ENCODE data around the gene TMEM82.

The TMEM82 gene

GRCh38 chr1:15718199-15718601 is 24.1 kb upstream of the TMEM82 start:
- no peak for DNase-seq
- intact Hi-C loops (cut with DNase I) = no loop called here

GRCh38 chr1:15719381-15720120 is 22.7 kb upstream of the TMEM82 start:
- no peak for DNase-seq
- intact Hi-C loops (cut with DNase I) = no loop called here

GRCh38 chr1:15720861-15721260 is 21.4 kb upstream of the TMEM82 start:
- no peak for DNase-seq
- intact Hi-C loops (cut with DNase I) = no loop called here

DNA sequence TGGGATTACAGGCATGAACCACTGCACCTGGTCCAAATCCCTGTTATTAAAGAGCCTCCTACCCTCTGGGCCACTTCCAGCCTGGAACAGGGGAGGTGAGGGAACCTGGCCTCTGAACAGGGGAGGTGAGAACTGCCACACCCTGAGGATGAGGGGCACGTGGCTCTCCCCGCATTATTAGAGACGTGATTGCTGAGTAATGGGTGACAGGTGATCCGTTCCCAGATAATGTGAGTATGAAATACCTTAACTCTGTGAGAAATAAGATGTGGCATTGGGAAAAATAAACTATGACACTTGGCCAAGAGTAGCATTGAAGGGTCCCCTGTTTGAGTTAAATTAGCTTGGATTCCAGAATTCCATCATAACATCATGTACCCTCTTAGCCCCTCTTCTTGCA is 19.9 kb upstream of the TMEM82 start:
- intact Hi-C loops (cut with DNase I) = no loop called here

GRCh38 chr1:15722836-15723532 is 19.3 kb upstream of the TMEM82 start:
- intact Hi-C loops (cut with DNase I) = no loop called here

More for the DNA sequence above, 19.9 kb upstream of the TMEM82 start:
- no peak for DNase-seq

GRCh38 chr1:15723631-15724246 is 18.6 kb upstream of the TMEM82 start:
- intact Hi-C loops (cut with DNase I) = no loop called here
- DNase-seq = no peak

More at GRCh38 chr1:15722836-15723532, 19.3 kb upstream of the TMEM82 start:
- peak in 5 of 42 donors; percentile 7 to 43 (median 28) for DNase-seq

DNA sequence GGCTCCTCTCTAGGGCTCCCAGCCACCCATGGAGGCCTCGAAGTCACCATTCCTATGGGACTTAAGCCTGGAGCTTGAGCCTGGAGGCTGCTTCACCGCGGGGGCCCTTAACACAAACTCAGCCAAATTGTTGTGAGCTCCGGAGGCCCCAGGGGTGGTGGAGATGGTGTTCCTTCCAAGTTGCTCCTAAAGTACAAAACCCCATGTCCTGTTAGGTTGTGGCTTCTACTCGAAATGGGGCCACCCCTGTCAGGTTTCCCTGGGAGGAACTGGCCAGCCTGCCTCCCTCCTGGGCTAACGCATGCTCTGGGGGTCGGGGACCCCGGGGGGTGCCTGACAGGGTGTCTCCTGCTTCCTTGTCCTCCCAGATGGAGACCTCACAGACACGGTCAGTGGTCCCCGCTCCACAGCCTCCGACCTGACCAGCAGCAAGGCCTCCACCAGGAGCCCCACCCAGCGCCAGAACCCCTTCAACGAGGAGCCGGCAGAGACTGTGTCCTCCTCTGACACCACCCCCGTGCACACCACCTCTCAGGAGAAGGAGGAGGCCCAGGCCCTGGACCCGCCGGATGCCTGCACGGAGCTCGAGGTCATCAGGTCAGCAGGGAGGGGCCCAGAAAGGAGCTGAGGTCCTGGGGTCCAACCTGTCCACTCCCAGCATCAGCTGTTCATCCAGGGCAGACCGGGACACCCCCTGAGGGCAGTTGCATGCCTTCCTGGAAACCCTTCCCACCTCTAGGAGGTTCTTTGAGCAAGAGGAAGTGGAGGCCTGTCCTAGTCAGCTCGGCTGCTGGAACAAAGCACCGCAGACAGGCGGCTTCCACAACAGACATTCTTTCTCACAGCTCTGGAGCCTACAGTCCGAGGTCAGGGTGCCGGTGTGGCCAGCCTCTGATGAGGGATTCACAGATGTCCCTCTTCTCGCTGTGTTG is 17.1 kb upstream of the TMEM82 start:
- intact Hi-C loops (cut with DNase I) = no loop called here
- no peak for DNase-seq

DNA sequence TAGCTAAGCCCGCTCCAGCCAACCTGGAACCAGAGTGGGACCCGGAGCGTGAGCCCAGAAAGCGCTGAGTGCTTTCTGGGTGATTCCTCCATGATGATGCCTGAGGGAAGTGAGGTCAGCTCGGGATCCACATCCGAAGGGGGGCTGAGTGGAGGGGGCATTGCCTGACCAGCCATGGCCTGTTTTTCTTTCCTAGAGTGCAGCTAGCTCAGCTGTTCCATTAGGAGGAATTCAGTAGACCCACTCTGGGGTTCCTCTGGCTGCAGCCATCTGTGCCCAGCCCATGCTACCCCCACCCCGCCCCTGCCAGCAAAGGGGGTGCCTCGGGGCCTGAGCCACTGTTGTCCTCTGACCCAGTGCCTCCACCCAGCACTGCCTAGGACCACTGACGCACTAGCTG is 15.8 kb upstream of the TMEM82 start:
- DNase-seq = no peak
- intact Hi-C loops (cut with DNase I) = no loop called here

DNA sequence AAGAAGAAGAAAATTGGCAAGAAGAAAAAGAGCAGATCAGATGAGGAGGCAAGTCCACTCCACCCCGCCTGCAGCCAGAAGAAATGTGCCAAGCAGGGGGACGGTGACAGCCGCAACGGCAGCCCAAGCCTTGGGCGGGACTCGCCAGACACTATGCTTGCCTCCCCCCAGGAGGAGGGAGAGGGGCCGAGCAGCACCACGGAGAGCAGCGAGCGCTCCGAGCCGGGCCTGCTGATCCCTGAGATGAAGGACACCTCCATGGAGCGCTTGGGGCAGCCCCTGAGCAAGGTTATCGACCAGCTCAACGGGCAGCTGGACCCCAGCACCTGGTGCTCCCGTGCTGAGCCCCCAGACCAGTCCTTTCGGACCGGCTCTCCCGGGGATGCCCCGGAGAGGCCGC is 15.3 kb upstream of the TMEM82 start:
- intact Hi-C loops (cut with DNase I) = no loop called here
- no peak for DNase-seq

DNA sequence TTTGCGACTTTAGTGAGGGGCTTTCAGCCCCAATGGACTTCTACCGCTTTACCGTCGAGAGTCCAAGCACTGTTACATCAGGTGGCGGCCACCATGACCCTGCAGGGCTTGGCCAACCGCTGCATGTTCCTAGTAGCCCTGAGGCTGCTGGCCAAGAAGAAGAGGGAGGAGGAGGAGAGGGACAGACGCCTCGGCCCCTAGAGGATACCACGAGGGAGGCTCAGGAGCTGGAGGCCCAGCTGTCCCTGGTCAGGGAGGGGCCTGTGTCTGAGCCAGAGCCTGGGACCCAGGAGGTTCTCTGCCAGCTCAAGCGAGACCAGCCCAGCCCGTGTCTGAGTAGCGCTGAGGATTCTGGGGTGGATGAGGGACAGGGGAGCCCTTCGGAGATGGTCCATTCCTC is 14.9 kb upstream of the TMEM82 start:
- no peak for DNase-seq
- intact Hi-C loops (cut with DNase I) = no loop called here

DNA sequence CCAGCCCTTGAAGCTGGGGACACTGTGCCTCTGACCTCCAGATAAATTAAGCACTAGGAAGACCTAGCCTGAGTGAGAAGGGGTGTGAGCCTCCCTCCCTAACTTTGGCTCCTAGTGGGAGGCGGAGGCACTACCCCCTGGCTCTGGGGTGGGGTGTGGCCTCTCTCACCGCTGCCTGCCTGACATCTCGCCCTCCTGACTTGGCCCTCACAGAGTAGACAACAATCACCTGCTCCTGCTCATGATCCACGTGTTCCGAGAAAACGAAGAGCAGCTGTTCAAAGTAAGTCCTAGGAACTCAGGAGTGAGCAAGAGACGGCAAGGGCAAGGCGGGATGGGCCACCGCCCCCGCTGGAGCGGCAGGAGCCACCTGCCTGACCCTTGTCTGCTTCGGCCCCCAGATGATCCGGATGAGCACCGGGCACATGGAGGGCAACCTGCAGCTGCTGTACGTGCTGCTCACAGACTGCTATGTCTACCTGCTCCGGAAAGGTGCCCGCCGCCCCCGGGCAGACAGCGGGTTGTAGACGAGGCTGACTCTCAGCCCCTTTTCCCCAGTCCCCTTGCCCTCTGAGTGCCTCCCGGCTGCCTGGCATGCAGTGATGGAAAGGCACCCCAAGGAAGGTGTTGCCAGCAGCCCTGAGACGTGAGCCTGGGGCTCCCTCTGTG is 14.3 kb upstream of the TMEM82 start:
- intact Hi-C loops (cut with DNase I) = no loop called here
- DNase-seq = no peak

DNA sequence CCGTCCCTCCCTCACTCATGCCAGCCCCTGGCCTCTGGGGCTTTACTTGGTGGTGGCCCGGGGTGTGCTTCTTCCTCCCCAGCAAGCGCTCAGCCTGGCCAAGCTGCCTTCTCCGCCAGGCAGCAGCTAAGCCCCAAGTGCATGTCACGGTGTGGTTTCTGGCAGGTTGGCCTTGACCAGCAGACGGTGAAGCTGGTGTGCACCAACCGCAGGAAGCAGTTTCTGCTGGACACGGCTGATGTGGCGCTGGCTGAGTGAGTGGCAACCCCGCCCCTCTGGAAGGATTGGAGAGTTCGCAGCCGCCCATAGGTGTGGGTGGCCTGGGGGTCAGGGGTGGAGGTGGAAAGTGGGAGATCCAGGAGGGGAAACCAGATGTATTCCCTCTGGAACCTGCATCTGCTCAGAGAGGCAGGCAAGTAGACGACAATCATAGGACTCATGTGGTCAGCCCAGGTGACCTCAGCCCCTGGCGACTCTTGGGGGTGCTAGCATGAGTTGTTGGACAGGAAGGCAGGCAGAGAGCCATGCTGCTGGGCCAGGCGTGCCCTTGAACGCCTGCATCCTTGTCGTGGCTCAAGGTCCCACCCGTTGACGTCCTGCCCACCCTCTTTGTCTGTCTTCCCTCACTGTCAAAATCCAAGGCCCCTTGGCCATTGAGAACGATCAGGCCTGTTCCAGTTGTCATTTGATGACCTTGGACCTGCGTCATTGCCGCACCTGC is 13.2 kb upstream of the TMEM82 start:
- no peak for DNase-seq
- intact Hi-C loops (cut with DNase I) = no loop called here

- intact Hi-C loops (cut with DNase I) = no loop called here
- DNase-seq = no peak
These were observed 11.9 kb upstream of the TMEM82 start for GRCh38 chr1:15730423-15730822.

DNA sequence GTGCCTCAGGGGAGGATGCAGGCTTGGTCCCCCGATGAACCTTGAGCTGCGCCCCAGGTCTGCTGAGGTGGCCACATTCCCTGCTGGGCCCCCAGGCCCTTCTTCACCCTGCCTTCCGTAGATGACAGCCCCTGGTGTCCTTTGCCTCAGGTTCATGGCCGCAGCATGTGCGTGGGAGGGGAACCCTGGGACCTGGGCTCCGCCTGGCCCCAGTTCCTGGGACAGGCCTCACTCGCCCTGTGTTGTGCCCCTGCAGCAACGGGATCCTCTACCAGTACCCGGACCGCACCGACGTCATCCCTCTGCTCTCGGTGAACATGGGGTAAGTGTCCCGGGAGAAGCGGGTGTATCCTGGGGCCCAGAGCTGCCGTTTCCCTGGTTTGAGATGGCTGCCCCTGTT is 11.4 kb upstream of the TMEM82 start:
- DNase-seq = no peak

DNA sequence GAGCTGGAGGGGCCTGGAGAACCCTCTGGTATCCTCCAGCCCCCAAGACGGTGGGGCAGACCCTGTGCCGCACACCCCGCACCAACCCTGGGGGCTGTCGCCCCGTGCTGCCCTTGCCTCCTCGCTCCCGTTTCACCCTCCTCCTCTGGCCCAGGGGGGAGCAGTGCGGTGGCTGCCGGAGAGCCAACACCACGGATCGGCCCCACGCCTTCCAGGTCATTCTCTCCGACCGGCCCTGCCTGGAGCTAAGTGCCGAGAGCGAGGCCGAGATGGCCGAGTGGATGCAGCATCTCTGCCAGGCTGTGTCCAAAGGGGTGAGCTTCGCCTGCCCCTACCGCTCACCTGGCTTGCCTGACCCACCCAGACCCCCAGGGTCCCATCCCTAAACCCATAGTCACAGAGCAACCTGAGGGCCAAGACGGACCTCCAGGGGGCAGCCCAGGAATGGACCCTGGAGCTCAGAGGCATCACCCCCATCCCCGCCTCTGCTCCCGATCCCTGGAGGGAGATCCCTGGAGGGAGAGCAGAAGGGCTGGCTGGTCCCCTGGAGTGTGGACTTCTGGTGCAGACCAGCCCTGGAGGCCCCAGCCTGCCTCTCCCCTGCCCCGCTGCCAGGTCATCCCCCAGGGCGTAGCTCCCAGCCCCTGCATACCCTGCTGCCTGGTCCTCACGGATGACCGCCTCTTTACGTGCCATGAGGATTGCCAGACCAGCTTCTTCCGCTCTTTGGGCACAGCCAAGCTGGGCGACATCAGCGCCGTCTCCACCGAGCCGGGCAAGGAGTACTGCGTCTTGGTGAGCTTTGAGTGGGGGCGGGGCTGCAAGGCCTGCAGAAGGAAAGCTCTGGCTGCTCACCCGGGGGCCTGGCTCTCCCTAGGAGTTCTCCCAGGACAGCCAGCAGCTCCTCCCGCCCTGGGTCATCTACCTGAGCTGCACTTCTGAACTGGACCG is 10.3 kb upstream of the TMEM82 start:
- intact Hi-C loops (cut with DNase I) = no loop called here
- no peak for DNase-seq

More for the DNA sequence above, 11.4 kb upstream of the TMEM82 start:
- intact Hi-C loops (cut with DNase I) = no loop called here

GRCh38 chr1:15732686-15733081 is 9.6 kb upstream of the TMEM82 start:
- intact Hi-C loops (cut with DNase I) = no loop called here
- DNase-seq = no peak

DNA sequence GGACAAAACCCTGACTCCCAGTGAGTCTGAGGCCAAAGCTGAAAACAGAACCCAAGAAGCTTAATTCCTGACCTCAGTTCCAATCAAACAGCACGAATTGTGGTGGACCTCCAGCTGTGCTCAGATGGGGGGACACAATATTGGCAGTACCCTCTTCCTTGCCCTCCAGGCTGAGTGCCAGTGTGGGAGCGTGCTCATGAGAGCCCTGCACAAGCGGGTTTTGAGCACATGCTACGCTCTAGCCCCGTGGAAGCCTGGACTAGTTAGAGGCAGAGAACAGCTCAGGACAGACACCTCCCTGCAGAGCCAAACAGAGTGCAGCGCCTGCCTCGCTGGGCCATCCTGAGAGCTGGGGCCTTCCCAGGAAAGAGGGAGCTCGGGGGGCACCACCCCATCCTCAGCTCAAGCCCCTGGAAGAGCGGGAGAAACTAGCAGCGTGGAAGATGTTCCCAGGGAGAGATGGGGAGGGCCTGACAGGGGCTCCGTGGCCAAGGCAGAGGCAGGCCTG is 9.0 kb upstream of the TMEM82 start:
- no peak for DNase-seq
- intact Hi-C loops (cut with DNase I) = no loop called here
